Measurements from ENCODE around the gene SEPTIN10. TPM values are rescaled to one million over a fixed set of nuclear protein-coding genes. Genes with fewer than 3 reads are reported as not detected.

Gene SEPTIN10
- total RNA-seq (100 to 1,000 TPM; 118 to 151 TPM), polyA plus RNA-seq (ENCODE audit: insufficient read depth, low read depth, low replicate concordance) (130 TPM)
- long read RNA-seq, donor 1, transcript SEPT10-202 (11 exons, 3,071 nt), result major isoform, 6 of 11 reads
- long read RNA-seq, donor 1, partial matches to known transcripts, result 0 of 11 reads
- long read RNA-seq, donor 1, other reads (novel, unspliced or antisense), result 0 of 11 reads
- long read RNA-seq, donor 2, transcript SEPT10-202 (11 exons, 3,071 nt), result major isoform, 6 of 20 reads
- long read RNA-seq, donor 2, partial matches to known transcripts, result 12 of 20 reads
- long read RNA-seq, donor 2, other reads (novel, unspliced or antisense), result 0 of 20 reads

- Histone ChIP-seq H3K27ac (peak within 1 kb of the TSS; percentile 90 to 99), H3K27me3 (no peaks in the 10 kb centered on the region), H3K4me1 (peaks cover 20% of the 10 kb centered on the region), H3K36me3 (ENCODE audit: low read depth, missing control alignments) (no peaks in the 10 kb centered on the region), H3K4me3 (peak within 1 kb of the TSS; percentile 80 to 92), H3K9me3 (no peaks in the 10 kb centered on the region)
- DNase-seq, result peak; percentile 97
- WGBS, 2 donors, result 0 to 2% methylated on average over 10 to 56 of the region's 104 CpGs
- no peak for TF ChIP-seq CTCF (IDR thresholded peaks at IDR 0.05)
- TF ChIP-seq POLR2A (IDR thresholded peaks at IDR 0.05), result peak; percentile 31
- intact Hi-C loops (cut with DNase I; ENCODE audit: low total_unique reads), result no loop called here
These were observed at the start of gene SEPTIN10, which contains the start of gene SOWAHC for GRCh38 chr2:109613922-109614714. Gene SEPTIN10, minus strand, starts transcription at chr2:109613966. Its CDS starts 139 bp downstream, at chr2:109613827. Gene SOWAHC, plus strand, starts transcription at chr2:109614364. Its CDS starts 126 bp downstream, at chr2:109614490.

- H3K27ac ChIP-seq, result no peak overlapping the region
- TF ChIP-seq POLR2A (IDR thresholded peaks at IDR 0.05) (no peak), CTCF (IDR thresholded peaks at IDR 0.05) (no peak)
- no peaks in the 10 kb centered on the region for H3K27me3 ChIP-seq
- H3K4me1 ChIP-seq, result no peaks in the 10 kb centered on the region
- H3K36me3 ChIP-seq (ENCODE audit: low read depth, missing control alignments), result no peaks in the 10 kb centered on the region
- DNase-seq, result no peak
- no peaks in the 10 kb centered on the region for H3K9me3 ChIP-seq
- intact Hi-C loops (cut with DNase I; ENCODE audit: low total_unique reads), result no loop called here
- H3K4me3 ChIP-seq, result no peak overlapping the region
These were observed 49.1 kb upstream of the SEPTIN10 start for GRCh38 chr2:109662889-109663288.

- no peak overlapping the region for H3K4me3 ChIP-seq
- no peak overlapping the region for H3K27ac ChIP-seq
- no peak for DNase-seq
- H3K9me3 ChIP-seq, result no peaks in the 10 kb centered on the region
- no peak for TF ChIP-seq CTCF (IDR thresholded peaks at IDR 0.05)
- TF ChIP-seq POLR2A (IDR thresholded peaks at IDR 0.05), result no peak
- H3K27me3 ChIP-seq, result no peaks in the 10 kb centered on the region
- WGBS, 2 donors, result 86 to 90% methylated on average over 3 of the region's 3 CpGs
- H3K36me3 ChIP-seq (ENCODE audit: low read depth, missing control alignments), result no peaks in the 10 kb centered on the region
- intact Hi-C loops (cut with DNase I; ENCODE audit: low total_unique reads), result no loop called here
- H3K4me1 ChIP-seq, result no peaks in the 10 kb centered on the region
These were observed 46.5 kb upstream of the SEPTIN10 start for GRCh38 chr2:109660046-109660860.

GRCh38 chr2:109659396-109660045, 45.8 kb upstream of the SEPTIN10 start:
- Histone ChIP-seq H3K4me1 (no peaks in the 10 kb centered on the region), H3K4me3 (no peak overlapping the region), H3K9me3 (no peaks in the 10 kb centered on the region), H3K36me3 (ENCODE audit: low read depth, missing control alignments) (no peaks in the 10 kb centered on the region), H3K27ac (no peak overlapping the region), H3K27me3 (no peaks in the 10 kb centered on the region)
- no peak for DNase-seq
- WGBS, 2 donors, result 76 to 85% methylated on average over 7 to 9 of the region's 9 CpGs
- TF ChIP-seq POLR2A (IDR thresholded peaks at IDR 0.05), result no peak
- TF ChIP-seq CTCF (IDR thresholded peaks at IDR 0.05), result no peak
- intact Hi-C loops (cut with DNase I; ENCODE audit: low total_unique reads), result no loop called here
